Activated CD8-positive, alpha-beta T cell treated with anti-CD3 and anti-CD28 coated beads, Interleukin-2, amount 10 ng/mL, durations not matched to agents 7 days and 5 days (primary cell): Measurements from ENCODE around the gene KIAA0513. TPM values are rescaled to one million over a fixed set of nuclear protein-coding genes. Genes with fewer than 3 reads are reported as not detected.
A peak's percentile ranks its signal among the peaks of the same experiment; 100 is the strongest.
"Not testable (repeated sequence)": the region's sequence is repeated elsewhere in the genome, so short reads cannot be mapped to it uniquely, and the experiment has no call there.

Source experiments
- ATAC-seq: fragments of 150-1000 bp; cut with Tn5 transposase; one replicate; pipeline ENCODE4 v1.10.0; 2021; ENCODE audit warnings: moderate library complexity
- CTCF ChIA-PET: fragments of 350-600 bp; sonication (Branson Sonifier 250); formaldehyde crosslinking; loops from one replicate; lab custom pipeline; 2021; ENCODE audit warnings: antibody characterized with exemption; lab: Charles Lee
- POLR2A ChIA-PET: fragments of 350-600 bp; sonication (Branson Sonifier 250); formaldehyde crosslinking; loops from one replicate; lab custom pipeline; 2021; ENCODE audit warnings: antibody characterized with exemption; lab: Charles Lee
- DNase-seq: peaks from one replicate; pipeline ENCODE4 v3.0.0-alpha.2; 2020
- H3K27ac Mint-ChIP-seq: one replicate; pipeline ENCODE4 v1.8.0; 2021; ENCODE audit warnings: mild to moderate bottlenecking, mixed read lengths
- H3K27me3 Mint-ChIP-seq: one replicate; pipeline ENCODE4 v1.8.0; 2021; ENCODE audit warnings: low read depth, mixed read lengths
- H3K36me3 Mint-ChIP-seq: one replicate; pipeline ENCODE4 v1.8.0; 2021; ENCODE audit warnings: low read depth, mixed read lengths
- H3K4me1 Mint-ChIP-seq: one replicate; pipeline ENCODE4 v1.8.0; 2021; ENCODE audit warnings: low read depth, mixed read lengths
- H3K4me3 Mint-ChIP-seq: one replicate; pipeline ENCODE4 v1.8.0; 2021; ENCODE audit warnings: mild to moderate bottlenecking, mixed read lengths
- H3K9me3 Mint-ChIP-seq: one replicate; pipeline ENCODE4 v1.8.0; 2022; ENCODE audit warnings: mixed read lengths; ENCODE audit not compliant: insufficient read depth
- total RNA-seq, 2 experiments: library from RNA; stranded (reverse); gene quantifications; one replicate each; pipeline ENCODE4 v1.2.3, GENCODE V29; 2021

KIAA0513 gene
- total RNA-seq, 2 experiments from 2014 or later, result 8.1 to 9.1 TPM

- H3K27ac Mint-ChIP-seq, result no peak overlapping the region
- peaks cover 2% of the 10 kb centered on the region for H3K27me3 Mint-ChIP-seq
- DNase-seq, result no peak
- no peak for ATAC-seq
- no peaks in the 10 kb centered on the region for H3K36me3 Mint-ChIP-seq
- no peaks in the 10 kb centered on the region for H3K9me3 Mint-ChIP-seq
- peaks cover 33% of the 10 kb centered on the region for H3K4me1 Mint-ChIP-seq
- CTCF ChIA-PET, result no interaction called here
- POLR2A ChIA-PET, result no interaction called here
- H3K4me3 Mint-ChIP-seq, result no peak overlapping the region
Observed at GRCh38 chr16:85107532-85107931, 79.9 kb downstream of the KIAA0513 start.

- Mint-ChIP-seq H3K27ac (no peak overlapping the region), H3K9me3 (no peaks in the 10 kb centered on the region), H3K4me1 (peaks cover 14% of the 10 kb centered on the region), H3K4me3 (no peak overlapping the region), H3K36me3 (no peaks in the 10 kb centered on the region), H3K27me3 (no peaks in the 10 kb centered on the region)
- no peak for DNase-seq
- ChIA-PET POLR2A (no interaction called here), CTCF (no interaction called here)
- ATAC-seq, result no peak
Observed at GRCh38 chr16:85110105-85110504, 82.5 kb downstream of the KIAA0513 start.

- no peaks in the 10 kb centered on the region for H3K36me3 Mint-ChIP-seq
- ChIA-PET CTCF (no interaction called here), POLR2A (no interaction called here)
- H3K4me1 Mint-ChIP-seq, result peaks cover 10% of the 10 kb centered on the region
- ATAC-seq, result no peak
- H3K27me3 Mint-ChIP-seq, result no peaks in the 10 kb centered on the region
- H3K4me3 Mint-ChIP-seq, result no peak overlapping the region
- no peaks in the 10 kb centered on the region for H3K9me3 Mint-ChIP-seq
- DNase-seq, result no peak
- no peak overlapping the region for H3K27ac Mint-ChIP-seq
Observed at GRCh38 chr16:85111184-85111583, 83.6 kb downstream of the KIAA0513 start.

GRCh38 chr16:85112364-85112763 is 84.8 kb downstream of the KIAA0513 start, which contains the start of gene CIBAR2:
CIBAR2 (minus strand) TSS chr16:85112472; CDS start chr16:85112352, 120 bp downstream.
- Mint-ChIP-seq H3K4me3 (no peak within 1 kb of the TSS), H3K9me3 (no peaks in the 10 kb centered on the region), H3K36me3 (no peaks in the 10 kb centered on the region), H3K27me3 (no peaks in the 10 kb centered on the region), H3K27ac (no peak within 1 kb of the TSS), H3K4me1 (peaks cover 13% of the 10 kb centered on the region)
- ChIA-PET CTCF (interaction anchor here (1.2 to 1.5 kb wide), 2 partner anchors 8 to 133 kb away, joined by 3 to 6 read pairs; no protein-coding TSS in a partner anchor), POLR2A (no interaction called here)
- no peak for DNase-seq
- no peak for ATAC-seq

- Mint-ChIP-seq H3K4me3 (no peak overlapping the region), H3K9me3 (no peaks in the 10 kb centered on the region), H3K27ac (no peak overlapping the region), H3K27me3 (no peaks in the 10 kb centered on the region), H3K36me3 (no peaks in the 10 kb centered on the region), H3K4me1 (peaks cover 13% of the 10 kb centered on the region)
- ChIA-PET CTCF (interaction anchor here (1.2 to 1.5 kb wide), 2 partner anchors 9 to 132 kb away, joined by 3 to 6 read pairs; no protein-coding TSS in a partner anchor), POLR2A (no interaction called here)
- no peak for ATAC-seq
- no peak for DNase-seq
Observed at GRCh38 chr16:85113168-85113733, 85.7 kb downstream of the KIAA0513 start.

- CTCF ChIA-PET, result interaction anchor here (1.5 kb wide), 3 partner anchors 9 to 127 kb away, joined by 6 to 39 read pairs (median 18); no protein-coding TSS in a partner anchor
- no peaks in the 10 kb centered on the region for H3K9me3 Mint-ChIP-seq
- POLR2A ChIA-PET, result no interaction called here
- H3K27me3 Mint-ChIP-seq, result no peaks in the 10 kb centered on the region
- no peak overlapping the region for H3K27ac Mint-ChIP-seq
- no peak for DNase-seq
- no peak for ATAC-seq
- peaks cover 13% of the 10 kb centered on the region for H3K4me1 Mint-ChIP-seq
- H3K4me3 Mint-ChIP-seq, result no peak overlapping the region
- no peaks in the 10 kb centered on the region for H3K36me3 Mint-ChIP-seq
Observed at GRCh38 chr16:85113913-85114312, 86.3 kb downstream of the KIAA0513 start.

- CTCF ChIA-PET, result interaction anchor here (0.7 to 1.7 kb wide), 30 partner anchors 10 to 478 kb away, joined by 3 to 39 read pairs (median 4); no protein-coding TSS in a partner anchor
- POLR2A ChIA-PET, result no interaction called here
- peaks cover 13% of the 10 kb centered on the region for H3K4me1 Mint-ChIP-seq
- peak; percentile 93 for ATAC-seq
- H3K27ac Mint-ChIP-seq, result peak overlapping the region; percentile 91
- H3K9me3 Mint-ChIP-seq, result no peaks in the 10 kb centered on the region
- no peaks in the 10 kb centered on the region for H3K36me3 Mint-ChIP-seq
- H3K27me3 Mint-ChIP-seq, result no peaks in the 10 kb centered on the region
- H3K4me3 Mint-ChIP-seq, result peak overlapping the region; percentile 68
- DNase-seq, result peak; percentile 89
Observed at GRCh38 chr16:85114909-85115567, 87.4 kb downstream of the KIAA0513 start.

GRCh38 chr16:85117418-85117817 is 89.8 kb downstream of the KIAA0513 start:
- Mint-ChIP-seq H3K4me3 (no peak overlapping the region), H3K27ac (peak overlapping the region; percentile 43), H3K27me3 (no peaks in the 10 kb centered on the region), H3K4me1 (peaks cover 13% of the 10 kb centered on the region), H3K9me3 (no peaks in the 10 kb centered on the region), H3K36me3 (no peaks in the 10 kb centered on the region)
- no peak for DNase-seq
- no peak for ATAC-seq
- POLR2A ChIA-PET, result no interaction called here
- CTCF ChIA-PET, result no interaction called here

GRCh38 chr16:85120006-85120340 is 92.4 kb downstream of the KIAA0513 start:
- Mint-ChIP-seq H3K9me3 (no peaks in the 10 kb centered on the region), H3K36me3 (no peaks in the 10 kb centered on the region), H3K27ac (no peak overlapping the region), H3K4me3 (no peak overlapping the region), H3K27me3 (no peaks in the 10 kb centered on the region), H3K4me1 (peaks cover 9% of the 10 kb centered on the region)
- DNase-seq (no peak), ATAC-seq (no peak)
- POLR2A ChIA-PET, result no interaction called here
- CTCF ChIA-PET, result no interaction called here

- H3K27ac Mint-ChIP-seq, ATAC-seq, H3K9me3 Mint-ChIP-seq, H3K4me3 Mint-ChIP-seq, H3K4me1 Mint-ChIP-seq, POLR2A ChIA-PET, DNase-seq, H3K27me3 Mint-ChIP-seq, H3K36me3 Mint-ChIP-seq: not testable (repeated sequence)
- CTCF ChIA-PET, result interaction anchor here (4.1 kb wide), 1 partner anchor 9 kb away, joined by 18 read pairs; no protein-coding TSS in a partner anchor
Observed at GRCh38 chr16:85123441-85123840, 95.8 kb downstream of the KIAA0513 start.

- no peak for DNase-seq
- ChIA-PET POLR2A (no interaction called here), CTCF (interaction anchor here (4.1 kb wide), 1 partner anchor 9 kb away, joined by 18 read pairs; no protein-coding TSS in a partner anchor)
- H3K9me3 Mint-ChIP-seq, result no peaks in the 10 kb centered on the region
- H3K27me3 Mint-ChIP-seq, result no peaks in the 10 kb centered on the region
- H3K36me3 Mint-ChIP-seq, result no peaks in the 10 kb centered on the region
- no peak for ATAC-seq
- H3K4me3 Mint-ChIP-seq, result no peak overlapping the region
- no peak overlapping the region for H3K27ac Mint-ChIP-seq
- no peaks in the 10 kb centered on the region for H3K4me1 Mint-ChIP-seq
Observed at GRCh38 chr16:85123891-85124635, 96.5 kb downstream of the KIAA0513 start.
